HUES64 (cell line): ENCODE results near the gene MRPL2.
"Not testable (repeated sequence)": the region's sequence is repeated elsewhere in the genome, so short reads cannot be mapped to it uniquely, and the experiment has no call there.

Experiments used
- H3K27ac ChIP-seq: 2 replicates; pipeline ENCODE4 v1.7.0; 2013; ENCODE audit warnings: low read depth, low read length, inconsistent platforms
- H3K27me3 ChIP-seq: 2 replicates; pipeline ENCODE4 v1.6.1; 2013; ENCODE audit warnings: mild to moderate bottlenecking, low read length; ENCODE audit not compliant: insufficient read depth
- H3K36me3 ChIP-seq: 2 replicates; pipeline ENCODE4 v1.6.1; 2013; ENCODE audit warnings: mild to moderate bottlenecking, low read length; ENCODE audit not compliant: insufficient read depth
- H3K4me1 ChIP-seq: 2 replicates; pipeline ENCODE4 v1.6.1; 2013; ENCODE audit warnings: mild to moderate bottlenecking, low read length, moderate library complexity; ENCODE audit not compliant: insufficient read depth
- H3K4me3 ChIP-seq: 2 replicates; pipeline ENCODE4 v1.5.1; 2013; ENCODE audit warnings: mild to moderate bottlenecking, low read length, moderate library complexity
- H3K9ac ChIP-seq: 2 replicates; pipeline ENCODE4 v1.6.1; 2013; ENCODE audit warnings: mild to moderate bottlenecking, low read depth, low read length
- H3K9me3 ChIP-seq: 2 replicates; pipeline ENCODE4 v1.6.1; 2013; ENCODE audit warnings: low read depth, low read length; ENCODE audit not compliant: insufficient read depth
- WGBS: fragments of 150-250, 120-280 bp; methylation state at CpG from one replicate; pipeline ENCODE4 v1.1.7; 2013; ENCODE audit warnings: missing lambda C conversion rate; 5-methylcytosine and 5-hydroxymethylcytosine counted together

Gene MRPL2

DNA sequence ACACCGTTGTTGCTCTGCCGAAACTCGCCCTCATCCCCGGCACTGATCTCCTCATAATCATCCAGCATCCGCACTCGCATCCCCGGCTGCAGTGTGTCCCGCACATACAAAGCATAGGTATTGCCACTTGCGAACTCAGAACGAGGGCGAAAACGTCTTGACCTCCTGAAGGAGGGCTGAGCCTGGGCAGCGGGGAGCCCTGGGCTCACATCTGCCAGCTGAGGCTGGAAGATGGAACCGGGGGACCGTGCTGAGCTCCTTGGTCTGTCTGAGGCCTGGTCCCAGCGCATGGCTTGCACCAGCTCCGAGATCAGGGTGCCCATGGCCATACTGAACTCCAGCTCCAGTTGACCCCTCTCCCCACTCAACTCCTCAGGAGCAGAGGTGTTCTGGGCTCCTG is 8.3 kb downstream of the MRPL2 start:
- WGBS, result 94% methylated on average over 17 of the region's 17 CpGs
- Histone ChIP-seq H3K27me3 (no peaks in the 10 kb centered on the region), H3K4me1 (peaks cover 5% of the 10 kb centered on the region; the same call in 1 of the 2 replicates), H3K36me3 (peaks cover 55% of the 10 kb centered on the region), H3K4me3 (no peak overlapping the region), H3K9me3 (no peaks in the 10 kb centered on the region), H3K27ac (no peak overlapping the region), H3K9ac (no peak overlapping the region)

DNA sequence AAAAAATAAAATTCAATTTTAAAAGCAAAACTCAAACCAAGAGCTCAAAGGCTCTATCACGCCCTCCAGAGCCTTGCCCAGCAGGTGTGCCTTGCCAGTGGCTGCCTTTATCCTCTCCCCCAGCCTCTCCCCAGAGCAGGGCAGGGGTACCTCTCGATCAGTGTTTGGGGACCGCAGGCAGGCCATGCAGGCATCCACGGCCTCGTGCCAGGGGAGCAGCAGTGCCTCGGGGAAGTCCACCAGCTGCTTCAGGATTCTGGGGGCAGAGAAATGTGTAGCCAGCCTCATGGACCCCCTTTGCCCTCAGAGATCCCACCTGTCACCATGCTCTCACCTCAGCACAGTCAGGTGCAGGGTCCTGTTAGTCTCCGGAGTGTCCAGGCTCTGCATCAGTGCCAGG is 11.2 kb downstream of the MRPL2 start:
- Histone ChIP-seq H3K9me3 (no peaks in the 10 kb centered on the region), H3K4me1 (no peaks in the 10 kb centered on the region; the same call in 1 of the 2 replicates), H3K27ac (no peak overlapping the region), H3K27me3 (no peaks in the 10 kb centered on the region), H3K9ac (no peak overlapping the region), H3K36me3 (peaks cover 66% of the 10 kb centered on the region), H3K4me3 (no peak overlapping the region)
- WGBS, result 93% methylated on average over 7 of the region's 7 CpGs

DNA sequence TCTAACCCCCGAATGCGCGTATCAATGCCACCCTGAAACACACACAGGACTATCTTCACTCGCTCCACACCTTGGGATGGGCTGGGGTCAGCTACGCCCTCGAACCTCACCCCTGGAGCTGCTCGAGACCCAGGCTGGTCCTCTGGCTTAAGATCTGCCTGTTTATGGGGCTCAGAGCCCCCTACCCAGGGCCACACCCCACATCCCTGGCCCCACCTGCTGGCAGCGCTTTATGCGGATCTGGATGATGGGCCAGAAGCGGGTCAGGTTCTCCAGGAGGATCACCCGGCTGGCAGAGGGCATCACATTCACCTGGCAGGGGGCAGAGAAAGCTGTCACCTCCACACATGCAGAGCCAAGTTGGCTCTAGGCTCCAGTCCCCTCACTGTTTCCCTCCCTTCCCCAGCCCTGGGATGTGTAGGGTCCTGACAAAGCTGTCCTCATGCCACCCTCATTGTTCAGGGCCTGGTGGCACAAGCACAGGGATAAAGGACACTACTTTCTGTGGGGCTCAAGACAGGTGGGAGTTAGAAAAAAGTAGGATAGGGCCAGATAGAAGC is 13.8 kb downstream of the MRPL2 start:
- Histone ChIP-seq H3K36me3 (peaks cover 80% of the 10 kb centered on the region), H3K27ac (no peak overlapping the region), H3K4me1 (no peaks in the 10 kb centered on the region), H3K9ac (no peak overlapping the region), H3K4me3 (no peak overlapping the region), H3K27me3 (no peaks in the 10 kb centered on the region), H3K9me3 (no peaks in the 10 kb centered on the region)
- WGBS, result 97% methylated on average over 11 of the region's 11 CpGs

DNA sequence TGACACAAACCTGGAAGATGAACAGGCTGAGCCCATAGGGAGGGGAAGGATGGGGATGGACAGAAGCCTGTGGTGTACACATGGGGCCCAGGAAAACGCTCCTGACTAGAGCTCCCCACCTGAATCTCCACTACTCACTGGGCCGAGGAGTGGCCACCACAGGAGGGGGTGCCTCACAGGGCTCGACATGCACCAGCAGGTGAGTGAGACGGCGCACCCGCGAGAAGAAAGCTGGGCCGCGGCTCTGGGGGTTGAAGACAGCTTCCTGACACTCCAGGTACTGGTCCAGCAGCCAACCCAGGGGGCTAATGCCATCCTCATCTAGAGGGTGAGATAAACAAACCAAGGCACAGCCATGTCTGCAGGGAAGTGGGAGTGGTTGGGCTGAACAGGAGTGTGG is 15.9 kb downstream of the MRPL2 start:
- no peak overlapping the region for H3K9ac ChIP-seq
- WGBS, result 94% methylated on average over 9 of the region's 9 CpGs
- H3K4me3 ChIP-seq, result no peak overlapping the region
- H3K27me3 ChIP-seq, result no peaks in the 10 kb centered on the region
- no peaks in the 10 kb centered on the region for H3K9me3 ChIP-seq
- peaks cover 80% of the 10 kb centered on the region for H3K36me3 ChIP-seq
- H3K4me1 ChIP-seq, result no peaks in the 10 kb centered on the region
- H3K27ac ChIP-seq, result no peak overlapping the region

DNA sequence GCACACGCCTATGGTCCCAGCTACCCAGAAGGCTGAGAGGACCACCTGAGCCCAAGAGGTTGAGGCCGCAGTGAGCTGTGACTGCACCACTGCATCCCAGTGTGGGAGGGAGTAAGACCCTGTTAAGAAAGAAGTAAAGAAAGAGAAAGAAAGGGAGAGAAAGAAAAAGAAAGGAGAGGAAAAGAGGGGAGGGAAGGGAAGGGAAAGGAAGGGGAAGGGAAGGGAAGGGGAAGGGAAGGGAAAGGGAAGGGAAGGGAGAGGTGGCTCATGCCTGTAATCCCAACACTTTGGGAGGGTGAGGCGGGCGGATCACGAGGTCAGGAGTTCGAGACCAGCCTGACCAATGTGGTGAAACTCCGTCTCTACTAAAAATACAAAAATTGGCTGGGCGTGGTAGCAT is 17.8 kb downstream of the MRPL2 start:
- H3K9ac ChIP-seq, H3K4me3 ChIP-seq, H3K27me3 ChIP-seq, H3K27ac ChIP-seq, H3K9me3 ChIP-seq, H3K4me1 ChIP-seq: not testable (repeated sequence)
- peaks cover 80% of the 10 kb centered on the region for H3K36me3 ChIP-seq
- 93% methylated on average over 8 of the region's 8 CpGs for WGBS

DNA sequence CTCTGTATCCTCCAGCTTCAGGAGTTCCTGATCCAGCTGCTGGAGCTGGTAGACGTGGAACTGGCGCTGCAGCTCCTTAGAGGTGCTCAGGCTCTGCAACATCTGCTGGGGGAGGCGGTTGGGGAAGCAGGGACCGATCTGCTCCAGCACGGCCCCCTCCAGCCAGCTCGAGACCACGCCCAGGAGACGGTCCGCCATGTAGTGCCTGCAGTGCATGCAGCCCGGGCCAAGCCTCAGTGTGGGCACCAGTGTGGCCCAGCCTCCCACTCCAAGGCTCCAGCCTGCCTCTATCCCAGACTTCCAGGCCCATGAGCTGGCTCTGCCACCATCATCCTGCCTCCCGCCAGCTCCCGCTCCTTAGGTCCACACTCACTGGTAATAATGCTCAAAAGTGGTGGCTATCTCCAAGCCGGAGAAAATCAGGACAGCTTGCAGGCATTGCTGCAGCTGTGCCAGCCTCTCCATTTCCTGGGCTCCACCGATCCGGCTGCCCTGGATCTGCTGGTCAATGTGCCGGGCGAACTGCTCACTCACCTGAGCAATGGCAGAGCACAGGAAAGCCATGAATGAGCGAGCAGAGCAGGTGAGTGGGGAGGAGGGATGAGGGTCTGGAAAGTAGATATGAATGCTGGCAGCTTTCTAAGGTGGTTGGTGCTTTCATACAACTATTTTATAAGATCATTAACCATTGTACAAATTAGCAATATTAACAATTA is 18.5 kb downstream of the MRPL2 start:
- Histone ChIP-seq H3K36me3 (peaks cover 72% of the 10 kb centered on the region), H3K9ac (no peak overlapping the region), H3K4me3 (no peak overlapping the region), H3K9me3 (no peaks in the 10 kb centered on the region), H3K27ac (no peak overlapping the region), H3K4me1 (no peaks in the 10 kb centered on the region), H3K27me3 (no peaks in the 10 kb centered on the region)
- 95% methylated on average over 18 of the region's 18 CpGs for WGBS

DNA sequence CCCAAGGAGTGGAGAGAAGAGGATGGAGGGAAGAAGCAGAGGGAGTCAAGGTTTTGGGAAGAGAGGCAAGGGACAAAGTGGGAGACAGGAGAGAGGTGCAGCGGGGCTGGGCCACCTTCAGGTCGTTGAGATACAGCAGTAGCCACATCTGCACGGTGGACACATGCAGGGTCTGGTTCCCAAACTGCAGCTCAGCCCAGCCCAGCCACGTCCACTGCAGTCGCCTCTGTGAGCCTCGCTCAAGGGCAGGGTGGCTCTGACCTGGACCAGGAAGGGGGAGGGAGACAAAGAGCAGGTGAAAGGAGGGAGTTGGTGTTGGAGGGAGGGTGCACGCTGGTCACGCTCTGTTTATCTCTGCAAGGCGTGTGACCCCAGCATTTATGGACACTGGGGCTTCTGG is 20.5 kb downstream of the MRPL2 start:
- WGBS, result 90% methylated on average over 9 of the region's 9 CpGs
- Histone ChIP-seq H3K36me3 (peaks cover 70% of the 10 kb centered on the region), H3K27ac (no peak overlapping the region), H3K9ac (no peak overlapping the region), H3K27me3 (no peaks in the 10 kb centered on the region), H3K4me3 (no peak overlapping the region), H3K4me1 (no peaks in the 10 kb centered on the region), H3K9me3 (no peaks in the 10 kb centered on the region)

DNA sequence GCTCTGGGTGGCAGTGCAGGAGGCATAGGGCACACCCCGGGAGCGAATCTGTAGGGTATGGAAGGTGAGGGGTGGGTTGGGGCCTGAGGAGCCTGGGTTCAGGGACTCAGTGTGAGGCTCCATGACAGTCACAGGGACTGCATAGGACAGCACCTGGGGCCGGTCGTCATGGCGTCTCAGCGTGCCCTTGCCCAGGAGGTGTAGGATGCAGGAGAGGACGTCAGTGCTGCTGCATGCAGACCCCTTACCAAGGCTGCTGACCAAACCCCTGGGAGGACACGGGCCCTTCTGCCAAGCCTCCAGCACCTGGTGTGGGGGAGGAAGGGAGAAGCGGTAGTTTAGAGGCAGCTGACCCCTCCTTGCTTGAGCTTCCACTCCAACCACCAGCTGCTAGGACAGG is 21.5 kb downstream of the MRPL2 start:
- Histone ChIP-seq H3K9me3 (no peaks in the 10 kb centered on the region), H3K36me3 (peaks cover 68% of the 10 kb centered on the region), H3K9ac (no peak overlapping the region), H3K4me3 (no peak overlapping the region), H3K27ac (no peak overlapping the region), H3K4me1 (no peaks in the 10 kb centered on the region), H3K27me3 (no peaks in the 10 kb centered on the region)
- WGBS, result 90% methylated on average over 8 of the region's 9 CpGs

DNA sequence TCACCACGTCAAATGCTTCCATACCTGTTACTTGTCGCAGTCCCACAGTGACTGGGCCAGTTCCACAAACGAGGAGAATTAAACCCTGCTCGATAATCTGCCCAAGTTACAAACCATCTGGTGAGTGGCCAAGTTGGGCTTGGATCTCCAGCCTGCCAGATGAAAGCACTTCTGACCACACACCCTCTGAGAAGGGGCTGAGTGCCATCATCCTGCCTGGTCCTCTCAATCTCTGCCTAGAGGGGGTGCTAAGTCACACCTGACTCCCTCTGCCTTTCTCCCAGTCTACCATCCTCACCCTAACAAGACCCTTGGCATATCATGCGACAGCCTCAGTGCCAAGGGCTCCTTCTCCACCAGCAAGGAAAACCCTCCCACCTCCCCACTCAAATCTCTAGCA is 22.0 kb downstream of the MRPL2 start:
- H3K36me3 ChIP-seq, result peaks cover 70% of the 10 kb centered on the region
- no peaks in the 10 kb centered on the region for H3K27me3 ChIP-seq
- WGBS, result 85% methylated on average over 5 of the region's 5 CpGs
- no peaks in the 10 kb centered on the region for H3K9me3 ChIP-seq
- no peak overlapping the region for H3K9ac ChIP-seq
- no peak overlapping the region for H3K27ac ChIP-seq
- H3K4me3 ChIP-seq, result no peak overlapping the region
- no peaks in the 10 kb centered on the region for H3K4me1 ChIP-seq

DNA sequence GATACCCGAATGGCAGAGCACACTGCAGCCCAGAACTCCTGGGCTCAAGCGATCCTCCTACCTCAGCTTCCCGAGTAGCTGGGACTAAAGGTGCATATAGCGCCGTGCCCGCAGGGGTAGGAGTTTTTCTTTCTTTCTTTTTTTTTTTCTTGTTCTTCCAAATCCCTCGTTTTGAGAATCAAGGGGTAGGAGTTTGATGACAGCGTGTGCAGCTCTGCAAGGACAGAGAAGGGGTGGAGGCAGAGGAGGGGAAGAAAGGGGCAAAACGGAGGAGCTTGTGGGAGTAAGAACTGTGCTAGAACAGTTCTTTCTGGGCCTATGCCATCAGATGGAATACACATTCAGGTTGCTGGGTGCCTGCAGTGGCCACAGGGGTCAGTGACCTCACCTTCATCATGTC is 22.5 kb downstream of the MRPL2 start:
- H3K27ac ChIP-seq, result no peak overlapping the region
- 90% methylated on average over 6 of the region's 9 CpGs for WGBS
- H3K9ac ChIP-seq, result no peak overlapping the region
- no peaks in the 10 kb centered on the region for H3K4me1 ChIP-seq
- H3K4me3 ChIP-seq, result no peak overlapping the region
- no peaks in the 10 kb centered on the region for H3K9me3 ChIP-seq
- H3K36me3 ChIP-seq, result peaks cover 72% of the 10 kb centered on the region
- no peaks in the 10 kb centered on the region for H3K27me3 ChIP-seq

DNA sequence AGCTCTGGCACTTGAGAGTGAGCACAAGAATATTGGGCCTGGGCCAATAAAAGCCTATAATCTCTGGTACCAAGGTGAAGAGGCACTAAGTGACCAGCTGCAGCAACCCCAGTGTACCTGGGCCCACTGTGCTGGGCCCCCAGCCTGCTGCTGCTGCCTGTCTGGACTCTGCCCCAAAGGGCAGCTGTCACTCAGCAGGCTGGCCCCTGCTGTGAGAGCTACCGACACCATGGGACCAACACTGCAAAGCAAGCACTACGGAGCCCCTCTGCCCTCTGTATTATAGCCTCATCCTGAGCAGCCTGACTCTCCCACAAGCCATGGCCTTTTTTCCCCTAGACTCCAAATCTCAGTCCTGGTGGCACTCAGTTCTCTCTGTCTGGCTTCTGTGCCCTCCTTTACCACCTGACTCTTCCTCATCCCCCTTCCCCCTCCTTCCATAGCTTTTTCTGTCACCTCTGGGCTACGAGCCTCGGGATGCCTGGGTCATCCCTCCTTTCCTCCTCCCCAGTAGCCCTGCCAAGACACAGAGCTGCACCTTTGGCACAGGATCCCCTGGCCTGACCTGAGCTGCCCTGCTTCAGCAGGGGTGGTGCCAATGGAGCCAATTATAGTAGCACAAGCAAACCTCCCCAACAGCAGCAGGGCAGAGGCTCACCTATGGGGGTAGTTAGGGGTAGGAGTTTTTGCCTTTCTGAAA is 23.6 kb downstream of the MRPL2 start:
- Histone ChIP-seq H3K9me3 (no peaks in the 10 kb centered on the region), H3K27ac (no peak overlapping the region), H3K9ac (no peak overlapping the region), H3K27me3 (no peaks in the 10 kb centered on the region), H3K4me3 (no peak overlapping the region), H3K4me1 (no peaks in the 10 kb centered on the region), H3K36me3 (peaks cover 71% of the 10 kb centered on the region)
- WGBS, result 81% methylated on average over 4 of the region's 4 CpGs
